Transverse colon (tissue), 3 donors: Measurements from ENCODE around the gene GAB3.

ENCODE experiments used
- EP300 ChIP-seq: sonication (generic); formaldehyde crosslinking; IDR thresholded peaks from one replicate; pipeline ENCODE4 v1.6.1; 2017; ENCODE audit warnings: antibody characterized with exemption, low read depth
- POLR2A ChIP-seq: fragments of 450-650 bp; IDR thresholded peaks from one replicate; pipeline ENCODE4 v1.6.1; 2016; ENCODE audit warnings: antibody characterized with exemption, mild to moderate bottlenecking, moderate library complexity
- TF ChIP-seq, protein P1 (sequence below), 5 experiments: fragments of 200-600 bp in 3 of 5; fragments of 450-650 bp in 2 of 5; sonication (generic) in 3 of 5; IDR thresholded peaks; 1 replicate in 2 of 5; 2 replicates in 3 of 5; pipeline ENCODE4 v1.5.1; 2016 to 2017; ENCODE audit warnings: antibody characterized with exemption in 5 of 5, inconsistent platforms in 3 of 5, mild to moderate bottlenecking in 2 of 5, moderate library complexity in 1 of 5

DNA sequence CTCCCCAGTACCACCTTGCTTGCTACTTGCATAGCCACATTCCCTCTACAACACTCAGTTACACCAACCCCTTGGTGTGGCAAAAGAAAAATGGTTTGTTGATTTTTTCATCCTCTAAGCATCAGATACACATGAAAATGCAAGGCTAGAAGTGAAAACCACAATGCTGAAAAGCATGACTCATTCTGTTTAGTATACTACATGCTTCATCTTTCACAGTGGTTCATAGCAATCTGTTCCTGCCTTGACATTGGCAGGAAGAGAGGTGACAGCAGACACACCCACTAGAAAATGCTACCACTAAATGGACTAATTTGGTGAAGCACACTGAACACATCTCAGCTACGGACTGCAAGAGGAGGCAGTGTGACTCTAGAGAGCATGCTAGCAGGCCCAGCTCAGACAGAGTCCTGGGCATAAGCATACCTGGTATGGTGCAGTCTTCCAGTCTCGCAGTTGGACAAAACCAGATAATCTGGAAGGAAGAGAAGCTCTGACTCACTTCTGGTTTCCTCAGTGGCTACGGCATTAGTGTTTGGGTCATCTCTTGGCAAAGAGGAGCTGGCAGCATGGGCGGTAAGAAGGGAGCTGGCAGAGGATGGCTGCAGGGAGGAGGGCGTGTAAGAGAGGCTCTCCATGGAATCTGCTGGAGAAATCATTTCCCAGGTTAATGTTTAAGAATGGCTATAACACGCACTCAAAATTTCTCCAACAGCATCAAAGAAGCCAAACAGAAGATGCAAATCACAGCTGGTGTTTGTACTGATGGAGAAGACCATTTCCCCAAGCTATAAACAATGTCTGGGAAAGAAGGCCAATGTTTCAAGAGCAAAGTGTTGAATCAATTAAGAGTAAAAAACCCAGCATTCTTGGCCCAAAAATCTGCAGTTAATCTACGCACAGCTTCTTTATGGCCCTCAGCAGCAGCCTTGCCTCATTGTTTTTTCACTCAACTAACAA, 37.8 kb downstream of the GAB3 start:
- TF ChIP-seq, protein P1, sequence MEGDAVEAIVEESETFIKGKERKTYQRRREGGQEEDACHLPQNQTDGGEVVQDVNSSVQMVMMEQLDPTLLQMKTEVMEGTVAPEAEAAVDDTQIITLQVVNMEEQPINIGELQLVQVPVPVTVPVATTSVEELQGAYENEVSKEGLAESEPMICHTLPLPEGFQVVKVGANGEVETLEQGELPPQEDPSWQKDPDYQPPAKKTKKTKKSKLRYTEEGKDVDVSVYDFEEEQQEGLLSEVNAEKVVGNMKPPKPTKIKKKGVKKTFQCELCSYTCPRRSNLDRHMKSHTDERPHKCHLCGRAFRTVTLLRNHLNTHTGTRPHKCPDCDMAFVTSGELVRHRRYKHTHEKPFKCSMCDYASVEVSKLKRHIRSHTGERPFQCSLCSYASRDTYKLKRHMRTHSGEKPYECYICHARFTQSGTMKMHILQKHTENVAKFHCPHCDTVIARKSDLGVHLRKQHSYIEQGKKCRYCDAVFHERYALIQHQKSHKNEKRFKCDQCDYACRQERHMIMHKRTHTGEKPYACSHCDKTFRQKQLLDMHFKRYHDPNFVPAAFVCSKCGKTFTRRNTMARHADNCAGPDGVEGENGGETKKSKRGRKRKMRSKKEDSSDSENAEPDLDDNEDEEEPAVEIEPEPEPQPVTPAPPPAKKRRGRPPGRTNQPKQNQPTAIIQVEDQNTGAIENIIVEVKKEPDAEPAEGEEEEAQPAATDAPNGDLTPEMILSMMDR (IDR thresholded peaks at IDR 0.05): no peak
- TF ChIP-seq POLR2A: no peak
- no peak for TF ChIP-seq EP300
